ENCODE results near the gene CLTRN. TPM values are rescaled to one million over a fixed set of nuclear protein-coding genes. Genes with fewer than 3 reads are reported as not detected.

Gene CLTRN
- total and polyA plus RNA-seq, 2 experiments from 2014 or later: 1.0 to 3.7 TPM

DNA sequence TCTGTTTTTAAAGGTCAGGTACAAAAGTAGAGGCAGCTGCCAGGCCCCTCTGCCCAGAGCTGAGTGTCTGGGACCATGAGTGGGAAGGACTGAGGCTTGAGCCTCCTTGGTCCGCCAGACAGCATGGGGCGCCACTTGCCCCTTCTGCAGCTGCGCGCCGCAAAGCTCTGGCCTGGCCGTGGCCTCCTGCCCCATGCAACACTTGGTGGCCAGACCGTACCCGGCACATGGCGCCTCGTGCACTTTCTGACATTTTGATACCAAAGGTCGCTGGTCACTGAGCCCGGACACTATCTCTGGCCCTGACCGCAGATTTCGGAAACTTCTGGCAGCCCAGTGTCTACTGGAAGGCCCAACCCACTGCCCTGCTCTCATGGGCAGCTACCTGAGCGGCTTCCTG, 18.6 kb downstream of the CLTRN start:
- H3K9me3 ChIP-seq (ENCODE audit: low read depth): no peaks in the 10 kb centered on the region
- H3K36me3 ChIP-seq: no peaks in the 10 kb centered on the region
- no peak overlapping the region for H3K4me3 ChIP-seq
- no peak overlapping the region for H3K27ac ChIP-seq
- no peaks in the 10 kb centered on the region for H3K27me3 ChIP-seq
- H3K4me1 ChIP-seq (ENCODE audit: low read depth): no peaks in the 10 kb centered on the region
- DNase-seq (ENCODE audit: low read depth in 1 of 2, low spot score in 1 of 2): no peak
- TF ChIP-seq, protein P1, sequence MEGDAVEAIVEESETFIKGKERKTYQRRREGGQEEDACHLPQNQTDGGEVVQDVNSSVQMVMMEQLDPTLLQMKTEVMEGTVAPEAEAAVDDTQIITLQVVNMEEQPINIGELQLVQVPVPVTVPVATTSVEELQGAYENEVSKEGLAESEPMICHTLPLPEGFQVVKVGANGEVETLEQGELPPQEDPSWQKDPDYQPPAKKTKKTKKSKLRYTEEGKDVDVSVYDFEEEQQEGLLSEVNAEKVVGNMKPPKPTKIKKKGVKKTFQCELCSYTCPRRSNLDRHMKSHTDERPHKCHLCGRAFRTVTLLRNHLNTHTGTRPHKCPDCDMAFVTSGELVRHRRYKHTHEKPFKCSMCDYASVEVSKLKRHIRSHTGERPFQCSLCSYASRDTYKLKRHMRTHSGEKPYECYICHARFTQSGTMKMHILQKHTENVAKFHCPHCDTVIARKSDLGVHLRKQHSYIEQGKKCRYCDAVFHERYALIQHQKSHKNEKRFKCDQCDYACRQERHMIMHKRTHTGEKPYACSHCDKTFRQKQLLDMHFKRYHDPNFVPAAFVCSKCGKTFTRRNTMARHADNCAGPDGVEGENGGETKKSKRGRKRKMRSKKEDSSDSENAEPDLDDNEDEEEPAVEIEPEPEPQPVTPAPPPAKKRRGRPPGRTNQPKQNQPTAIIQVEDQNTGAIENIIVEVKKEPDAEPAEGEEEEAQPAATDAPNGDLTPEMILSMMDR (IDR thresholded peaks at IDR 0.05; ENCODE audit: low read depth, low read length): no peak

DNA sequence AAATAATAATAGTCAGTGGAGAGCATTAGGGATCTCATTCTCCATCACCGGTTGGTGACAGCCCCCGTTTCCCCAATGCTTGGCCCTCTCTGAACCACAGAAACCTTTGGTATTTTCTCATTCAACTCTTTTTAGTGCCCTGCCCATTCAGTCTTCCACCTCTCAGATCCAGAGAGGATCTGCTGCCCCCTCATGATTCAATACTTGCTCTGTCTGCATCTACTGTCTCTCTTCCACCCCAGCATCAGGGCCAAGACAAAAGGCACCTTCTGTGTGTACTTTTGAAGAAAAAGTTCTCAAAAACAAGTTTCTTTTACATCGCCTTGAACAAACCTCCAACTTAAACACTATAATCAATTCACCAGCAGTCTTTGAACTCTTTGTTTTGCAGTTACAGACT, 19.3 kb downstream of the CLTRN start:
- Histone ChIP-seq H3K4me3 (no peak overlapping the region), H3K27me3 (no peaks in the 10 kb centered on the region), H3K9me3 (ENCODE audit: low read depth) (no peaks in the 10 kb centered on the region), H3K27ac (no peak overlapping the region), H3K4me1 (ENCODE audit: low read depth) (no peaks in the 10 kb centered on the region), H3K36me3 (no peaks in the 10 kb centered on the region)
- no peak for DNase-seq (ENCODE audit: low read depth in 1 of 2, low spot score in 1 of 2)
- TF ChIP-seq, protein P1 (IDR thresholded peaks at IDR 0.05; ENCODE audit: low read depth, low read length): no peak

DNA sequence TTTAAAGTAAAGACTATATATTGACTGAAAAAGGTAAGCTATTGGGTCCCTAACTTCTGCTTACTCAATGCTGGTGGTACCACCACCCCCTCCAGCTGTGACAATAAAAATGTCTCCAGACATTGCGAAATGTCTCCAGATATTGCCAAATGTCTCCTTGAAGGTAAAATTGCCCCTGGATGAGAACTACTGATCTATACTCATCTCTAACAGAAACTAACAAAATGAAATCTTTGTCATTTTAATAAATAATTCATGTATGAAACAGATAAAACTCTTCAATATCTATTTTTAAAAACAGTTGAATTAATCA, 20.1 kb downstream of the CLTRN start:
- Histone ChIP-seq H3K27me3 (no peaks in the 10 kb centered on the region), H3K4me3 (no peak overlapping the region), H3K9me3 (ENCODE audit: low read depth) (no peaks in the 10 kb centered on the region), H3K36me3 (no peaks in the 10 kb centered on the region), H3K4me1 (ENCODE audit: low read depth) (no peaks in the 10 kb centered on the region), H3K27ac (no peak overlapping the region)
- no peak for DNase-seq (ENCODE audit: low read depth in 1 of 2, low spot score in 1 of 2)
- TF ChIP-seq, protein P1 (IDR thresholded peaks at IDR 0.05; ENCODE audit: low read depth, low read length): no peak

GRCh38 chrX:15643786-15644559, 20.6 kb downstream of the CLTRN start:
- Histone ChIP-seq H3K27me3 (no peaks in the 10 kb centered on the region), H3K4me3 (no peak overlapping the region), H3K27ac (no peak overlapping the region), H3K9me3 (ENCODE audit: low read depth) (no peaks in the 10 kb centered on the region), H3K36me3 (no peaks in the 10 kb centered on the region), H3K4me1 (ENCODE audit: low read depth) (no peaks in the 10 kb centered on the region)
- DNase-seq (ENCODE audit: low read depth in 1 of 2, low spot score in 1 of 2): no peak
- TF ChIP-seq, protein P1 (IDR thresholded peaks at IDR 0.05; ENCODE audit: low read depth, low read length): no peak

DNA sequence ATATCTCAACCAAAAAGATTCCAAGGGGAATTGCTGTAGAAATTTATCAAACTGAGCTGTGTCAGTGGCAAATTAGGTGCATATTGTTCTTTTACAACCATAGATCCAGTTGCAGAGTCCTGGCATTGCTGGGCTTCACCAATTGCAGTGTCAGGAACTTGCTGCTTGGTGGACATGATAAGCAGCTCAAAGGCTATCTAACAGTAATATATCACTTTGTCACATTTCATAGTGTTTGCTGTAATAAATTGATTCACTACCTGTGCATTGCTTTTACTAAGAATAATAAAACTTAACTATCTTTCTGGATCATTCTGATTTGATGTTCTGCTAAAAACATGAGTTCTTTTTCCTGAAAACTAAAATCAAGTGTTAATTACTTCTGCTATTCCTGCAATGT, 33.0 kb downstream of the CLTRN start:
- no peaks in the 10 kb centered on the region for H3K9me3 ChIP-seq (ENCODE audit: low read depth)
- no peak overlapping the region for H3K27ac ChIP-seq
- DNase-seq (ENCODE audit: low read depth in 1 of 2, low spot score in 1 of 2): no peak
- no peak overlapping the region for H3K4me3 ChIP-seq
- TF ChIP-seq, protein P1 (IDR thresholded peaks at IDR 0.05; ENCODE audit: low read depth, low read length): no peak
- H3K36me3 ChIP-seq: no peaks in the 10 kb centered on the region
- H3K4me1 ChIP-seq (ENCODE audit: low read depth): no peaks in the 10 kb centered on the region
- no peaks in the 10 kb centered on the region for H3K27me3 ChIP-seq

All from cardiac muscle cell (in vitro differentiated cells and primary cell).